A549 treated with ZK216348 at 1 μM for 4 hours (cell line): Measurements from ENCODE around the gene MFAP4. TPM values are rescaled to one million over a fixed set of nuclear protein-coding genes. Genes with fewer than 3 reads are reported as not detected.

Experiments used
- total RNA-seq: library from RNA; stranded (reverse); fragments of 200-300 nt; extraction: Qiagen RNA extraction; gene quantifications from 5 replicates; pipeline ENCODE4 v1.2.3, GENCODE V29; 2022; ENCODE audit warnings: low read depth

Gene MFAP4, protein sequence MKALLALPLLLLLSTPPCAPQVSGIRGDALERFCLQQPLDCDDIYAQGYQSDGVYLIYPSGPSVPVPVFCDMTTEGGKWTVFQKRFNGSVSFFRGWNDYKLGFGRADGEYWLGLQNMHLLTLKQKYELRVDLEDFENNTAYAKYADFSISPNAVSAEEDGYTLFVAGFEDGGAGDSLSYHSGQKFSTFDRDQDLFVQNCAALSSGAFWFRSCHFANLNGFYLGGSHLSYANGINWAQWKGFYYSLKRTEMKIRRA
- not detected in 5 replicates for total RNA-seq

DNA sequence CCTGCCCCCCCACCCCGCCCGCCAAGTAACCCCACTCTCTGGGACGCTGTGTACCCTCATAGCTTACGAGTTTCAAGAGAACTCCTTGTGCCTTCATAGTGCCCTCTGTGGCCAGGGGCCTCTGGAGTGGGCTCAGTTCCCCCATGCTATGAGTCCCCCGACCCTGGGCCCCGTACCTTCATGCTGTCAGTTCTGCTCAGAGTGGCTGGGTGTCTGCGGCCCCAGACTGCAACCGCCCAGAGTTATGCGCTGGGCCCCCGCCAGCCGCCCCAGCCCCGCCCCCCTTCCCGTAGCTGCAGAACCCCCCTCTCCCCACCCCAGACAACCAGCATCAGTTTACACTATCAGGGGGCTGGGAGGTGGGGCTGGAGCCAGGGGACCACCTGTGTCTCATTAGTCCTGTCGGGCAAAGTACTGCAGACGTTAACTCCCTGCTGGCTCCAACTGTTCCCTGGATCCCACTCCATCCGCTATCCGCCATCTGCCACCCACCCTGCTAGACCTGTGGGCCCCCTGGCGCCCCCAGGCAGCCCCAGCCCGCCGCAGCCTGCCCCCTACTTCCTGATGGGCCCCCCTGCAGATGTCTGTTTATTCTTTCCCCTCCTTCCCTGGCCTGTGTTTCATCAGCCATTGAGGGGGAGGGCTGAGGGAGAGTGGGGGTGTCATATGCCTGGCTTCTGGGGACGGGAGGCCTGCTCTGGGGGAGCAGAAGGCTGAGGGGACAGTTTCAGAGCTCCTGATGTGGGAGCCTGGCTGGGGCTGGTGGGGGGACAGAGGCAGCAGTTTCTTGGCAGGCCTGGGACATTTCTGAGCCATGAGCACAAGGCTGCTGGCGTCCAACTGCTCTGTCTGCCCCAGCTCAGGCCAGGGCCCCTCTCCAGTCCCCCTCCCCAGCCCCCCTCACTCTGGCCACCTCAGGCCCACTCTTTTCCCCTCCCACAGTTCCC lies at the start of gene MFAP4:
MFAP4 (minus strand) TSS at position 217 of the 947 bp plus-strand sequence; CDS start at position 182, 35 bp downstream.

DNA sequence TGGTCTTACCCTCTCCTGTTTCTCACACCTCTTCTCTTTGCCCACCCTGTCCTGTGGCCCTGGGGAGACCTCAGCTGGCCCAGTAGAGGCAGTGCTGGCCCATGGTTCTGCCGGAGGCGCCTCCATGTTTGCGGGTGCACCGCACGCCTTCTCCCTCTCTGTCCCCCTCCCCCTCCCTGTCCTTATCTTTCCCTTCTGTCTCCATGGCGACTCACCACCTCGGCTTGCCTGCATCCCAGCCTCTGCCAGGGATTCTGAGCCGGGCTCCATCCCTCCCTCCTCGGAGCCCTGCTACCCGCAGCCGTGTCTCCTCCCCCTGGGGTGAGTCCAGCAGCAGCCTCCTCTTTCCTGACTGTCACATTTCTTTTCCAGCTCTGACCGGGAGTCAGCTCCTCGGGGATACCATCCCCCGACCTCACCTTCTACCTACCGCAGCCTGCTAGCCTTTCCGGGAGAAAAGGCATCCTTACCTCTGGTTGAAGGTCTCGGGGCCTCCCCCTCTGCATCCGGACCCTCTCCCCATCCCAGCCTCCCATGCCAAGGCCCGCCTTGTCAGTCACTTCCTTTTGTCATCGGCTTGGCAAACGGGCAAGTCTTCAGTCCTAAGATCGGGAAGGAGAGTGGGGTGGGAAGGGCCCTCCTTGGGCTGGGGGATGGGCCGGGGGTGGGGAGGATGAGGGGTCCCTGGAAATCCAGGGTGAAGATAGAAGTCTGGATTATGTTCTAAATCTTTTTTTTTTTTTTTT lies 24.1 kb upstream of the MFAP4 start, which contains the start of gene RNF112:
RNF112 (plus strand) TSS at position 358 of the 746 bp plus-strand sequence; CDS start at position 535, 177 bp downstream.

DNA sequence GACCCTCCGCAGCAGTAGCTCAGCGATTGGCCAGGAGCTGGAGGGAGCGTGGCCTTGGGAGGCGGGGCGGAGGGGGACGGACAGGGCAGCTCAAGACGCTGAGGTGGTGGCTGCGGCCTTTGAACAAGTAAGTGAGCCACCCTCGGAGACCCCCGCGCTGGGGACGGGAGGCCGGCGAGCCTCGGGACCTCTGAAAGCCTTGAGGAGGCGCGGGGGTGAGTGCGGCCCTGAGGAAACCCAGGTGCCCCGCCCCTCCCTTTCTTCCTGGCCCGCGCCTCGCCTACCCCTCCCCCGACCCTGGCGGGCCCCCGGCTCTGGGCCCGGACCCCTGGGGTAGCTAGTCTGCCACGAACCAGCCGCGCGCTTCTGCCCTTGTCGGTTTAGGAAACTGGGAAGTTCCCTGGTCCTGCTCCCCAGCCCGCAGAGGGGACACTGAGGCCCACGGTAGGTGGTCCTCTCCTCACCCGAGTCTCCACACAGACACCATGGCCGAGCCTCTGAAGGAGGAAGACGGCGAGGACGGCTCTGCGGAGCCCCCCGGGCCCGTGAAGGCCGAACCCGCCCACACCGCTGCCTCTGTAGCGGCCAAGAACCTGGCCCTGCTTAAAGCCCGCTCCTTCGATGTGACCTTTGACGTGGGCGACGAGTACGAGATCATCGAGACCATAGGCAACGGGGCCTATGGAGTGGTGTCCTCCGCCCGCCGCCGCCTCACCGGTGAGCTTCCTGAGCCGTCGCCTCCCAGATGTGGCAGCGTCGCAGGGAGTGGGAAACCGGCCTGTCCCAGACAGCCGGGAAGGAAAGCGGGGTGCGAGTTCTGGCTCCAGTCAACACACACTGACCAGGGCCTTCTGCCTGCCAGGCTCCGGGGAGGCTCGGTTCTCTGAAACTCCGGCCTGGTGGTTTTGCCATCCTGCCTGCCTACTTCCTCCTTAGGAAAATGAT lies 8.3 kb downstream of the MFAP4 start, which contains the start of gene MAPK7:
MAPK7 (plus strand) TSS at position 83 of the 945 bp plus-strand sequence; CDS start at position 486, 403 bp downstream.

DNA sequence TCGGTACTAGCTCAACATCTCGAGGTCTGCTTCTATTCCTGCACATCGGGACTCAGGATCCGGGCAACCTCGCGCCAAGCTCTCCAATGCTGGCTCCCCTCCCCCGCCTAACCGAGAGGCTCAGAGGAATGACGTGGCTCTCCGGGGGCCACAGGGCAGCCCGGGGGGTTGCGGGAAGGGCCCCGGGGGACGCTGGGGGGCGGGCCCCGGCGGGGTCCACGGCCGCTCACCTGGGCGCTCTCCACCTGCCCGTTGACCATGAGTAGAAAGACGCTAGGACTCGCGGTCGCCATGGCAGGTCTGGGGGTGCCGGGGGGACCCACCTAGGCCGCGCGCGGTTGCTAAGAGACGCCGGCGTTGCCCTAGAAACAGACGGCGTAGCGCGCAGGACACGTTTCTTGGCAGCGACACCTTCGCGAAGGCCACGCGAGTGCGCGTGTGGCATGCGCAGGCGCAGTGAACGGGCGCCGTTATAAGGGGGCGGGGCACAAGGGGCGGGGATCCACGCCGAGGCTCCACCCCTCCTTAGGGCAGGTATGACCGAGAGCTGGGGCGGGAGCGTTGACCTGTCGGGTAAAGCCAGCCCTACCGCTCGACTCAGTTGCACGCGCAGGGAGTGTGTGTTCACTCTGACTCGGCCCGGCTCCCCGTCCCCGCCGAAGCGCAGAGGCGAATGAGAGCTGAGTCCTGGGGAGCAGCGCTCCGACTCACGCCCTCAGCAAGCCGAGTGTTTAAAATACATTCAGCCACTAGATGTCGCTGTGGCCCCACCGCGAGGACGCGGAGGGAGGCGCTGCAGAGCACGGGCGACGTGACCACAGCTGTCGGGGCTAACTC lies 24.5 kb downstream of the MFAP4 start, which contains the start of gene B9D1:
B9D1 (minus strand) TSS at position 447 of the 837 bp plus-strand sequence; CDS start at position 293, 154 bp downstream.

Other genes with a start within 250 kb of the MFAP4 start
- gene EPN2, start 149.8 kb downstream of the MFAP4 start, total RNA-seq = 40.7 to 71.9 TPM (median 54.0 TPM) in 5 replicates
- gene B9D1, start 24.5 kb downstream of the MFAP4 start, total RNA-seq = 35.4 to 45.6 TPM (median 42.6 TPM) in 5 replicates
- gene MAPK7, start 8.7 kb downstream of the MFAP4 start, total RNA-seq = 16.7 to 27.3 TPM (median 23.6 TPM) in 5 replicates
- 0.32 to 0.98 TPM (median 0.51 TPM) in 5 replicates for gene RNF112, start 24.0 kb upstream of the MFAP4 start, total RNA-seq
- gene SLC47A1, start 146.7 kb upstream of the MFAP4 start, total RNA-seq = 21.0 to 24.5 TPM (median 22.7 TPM) in 5 replicates